HS-5 (cell line): ENCODE results near the gene MILR1.

ENCODE experiments used
- DNase-seq: peaks from one replicate; pipeline ENCODE4 v3.0.0-alpha.2; 2012; ENCODE audit warnings: low read depth

The MILR1 gene

DNA sequence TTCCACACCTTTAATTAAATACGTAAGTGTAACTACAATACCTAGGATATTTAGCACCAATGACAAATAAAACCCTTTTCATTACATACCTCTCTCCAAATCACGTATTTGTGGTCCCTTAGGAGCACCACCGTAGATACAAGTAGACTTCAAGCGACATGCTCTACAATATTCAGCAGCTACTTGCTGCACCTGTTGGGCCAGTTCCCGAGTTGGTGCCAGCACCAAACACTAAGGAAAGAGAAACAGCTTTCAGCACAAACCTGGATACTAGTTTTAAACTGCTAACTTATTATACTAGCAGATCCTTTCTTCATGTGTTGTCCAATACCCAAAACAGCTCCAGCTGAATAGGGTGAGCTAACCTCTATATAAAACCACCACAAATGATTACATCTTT, 54.4 kb downstream of the MILR1 start:
- no peak for DNase-seq

DNA sequence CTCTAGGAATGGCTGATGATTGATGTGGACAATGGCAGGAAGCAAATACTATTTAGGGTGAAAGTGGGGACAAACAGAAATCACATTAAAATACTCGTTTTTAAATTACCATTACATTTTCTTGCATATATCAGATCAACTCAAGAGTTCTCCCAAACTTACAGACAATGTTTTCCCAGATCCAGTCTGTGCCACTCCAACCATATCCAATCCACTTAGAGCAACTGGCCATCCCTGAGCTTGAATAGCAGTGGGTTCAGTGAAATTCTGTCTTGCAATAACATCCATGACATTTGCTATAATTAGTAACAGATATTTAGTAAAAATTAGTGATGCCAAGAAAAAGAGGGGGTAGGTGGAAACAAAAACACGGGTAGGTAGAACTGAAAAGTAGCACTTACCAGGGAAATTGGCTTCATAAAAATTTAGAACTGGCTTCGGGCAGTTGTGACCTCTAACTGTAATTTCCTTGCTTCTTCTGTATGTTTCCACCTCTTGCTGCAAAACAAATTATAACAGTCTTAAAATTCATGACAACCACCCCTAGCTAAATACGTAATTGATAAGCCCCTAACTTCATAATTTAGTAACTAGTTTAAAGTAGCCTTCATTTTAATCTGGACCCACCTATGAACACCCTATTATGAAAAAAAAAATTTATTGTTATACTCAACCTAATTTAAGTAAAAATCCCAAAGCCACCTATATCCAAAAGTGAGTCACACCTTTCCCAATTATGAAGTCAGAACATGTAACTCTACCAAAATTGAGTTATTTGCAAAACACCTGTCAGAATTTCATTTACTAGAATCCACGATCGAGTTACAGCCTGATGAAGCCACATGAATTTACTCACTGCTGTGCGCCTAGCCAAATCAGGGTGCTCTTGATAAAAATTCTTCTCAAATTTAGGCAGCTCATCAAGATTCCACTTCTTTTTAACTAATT, 55.2 kb downstream of the MILR1 start:
- no peak for DNase-seq

DNA sequence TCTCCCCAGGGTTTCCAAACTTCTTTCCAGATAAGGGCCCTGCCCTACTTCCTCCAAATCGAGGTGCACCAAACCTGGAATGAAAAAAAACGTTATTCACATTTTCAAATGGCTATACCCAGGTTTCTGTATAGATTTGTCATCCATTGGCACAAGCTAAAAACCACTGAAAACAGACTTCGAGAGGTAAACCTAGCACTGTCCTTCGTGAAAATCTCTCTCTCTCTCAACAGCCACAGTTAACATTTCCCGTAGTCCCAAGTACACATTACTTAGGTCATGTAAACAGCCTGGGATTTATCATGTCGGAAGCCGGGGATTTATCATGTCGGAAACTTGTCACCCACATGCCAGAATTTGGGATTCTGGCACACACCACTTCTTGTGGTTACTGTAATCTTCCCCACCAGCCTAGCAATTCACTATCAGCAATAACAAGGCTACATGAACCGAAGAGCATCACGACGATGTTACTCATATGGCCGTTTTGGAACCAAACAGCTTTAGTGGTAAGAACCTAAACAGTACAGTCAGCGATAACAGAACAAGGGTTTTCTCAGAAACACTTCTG, 55.9 kb downstream of the MILR1 start:
- DNase-seq = no peak

DNA sequence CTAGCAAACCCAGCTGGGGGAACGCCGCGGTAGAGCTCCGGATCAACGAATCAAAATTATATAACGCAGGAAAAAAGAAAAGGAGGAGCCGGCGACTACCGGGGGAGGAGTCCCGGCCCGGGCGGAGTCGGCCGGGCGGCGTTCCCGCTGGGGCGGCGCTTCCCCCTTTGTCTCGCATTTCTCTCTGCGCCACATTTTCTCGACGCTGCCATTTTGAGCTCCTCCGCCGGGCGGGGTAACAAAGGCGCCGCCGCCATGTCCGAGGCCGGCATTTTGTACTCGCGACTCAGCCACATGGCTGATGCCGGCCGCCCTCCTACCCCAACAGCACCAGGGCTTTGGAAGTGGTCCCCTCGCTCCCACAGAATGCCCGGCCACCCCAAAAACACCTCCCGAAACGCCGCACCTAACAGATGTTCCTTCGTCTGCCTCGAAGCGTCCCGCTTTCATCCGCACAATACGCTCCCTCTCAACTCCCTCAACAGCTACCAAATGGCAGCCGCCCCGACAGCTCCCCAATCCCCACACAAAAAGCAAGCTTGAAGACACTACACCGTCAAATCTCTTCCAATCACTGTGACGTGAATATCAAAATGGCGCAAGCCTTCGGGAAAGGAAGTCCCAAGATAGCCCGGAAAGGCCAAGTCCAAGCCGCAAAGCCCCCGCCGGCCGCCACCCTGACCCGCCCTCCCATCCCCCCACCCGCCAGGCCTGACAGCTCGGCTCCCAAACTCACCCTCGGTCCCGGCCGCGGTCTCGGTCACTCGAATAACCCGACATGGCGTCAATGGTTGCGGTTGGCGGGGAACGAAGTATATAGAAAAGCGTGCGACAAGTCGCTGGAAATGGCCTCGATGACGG, 56.7 kb downstream of the MILR1 start:
- no peak for DNase-seq

- DNase-seq = no peak
These were observed 57.3 kb downstream of the MILR1 start, which contains the start of gene DDX5 for GRCh38 chr17:64506201-64506575. DDX5 (minus strand) TSS chr17:64506289; CDS start chr17:64506119, 170 bp downstream.

DNA sequence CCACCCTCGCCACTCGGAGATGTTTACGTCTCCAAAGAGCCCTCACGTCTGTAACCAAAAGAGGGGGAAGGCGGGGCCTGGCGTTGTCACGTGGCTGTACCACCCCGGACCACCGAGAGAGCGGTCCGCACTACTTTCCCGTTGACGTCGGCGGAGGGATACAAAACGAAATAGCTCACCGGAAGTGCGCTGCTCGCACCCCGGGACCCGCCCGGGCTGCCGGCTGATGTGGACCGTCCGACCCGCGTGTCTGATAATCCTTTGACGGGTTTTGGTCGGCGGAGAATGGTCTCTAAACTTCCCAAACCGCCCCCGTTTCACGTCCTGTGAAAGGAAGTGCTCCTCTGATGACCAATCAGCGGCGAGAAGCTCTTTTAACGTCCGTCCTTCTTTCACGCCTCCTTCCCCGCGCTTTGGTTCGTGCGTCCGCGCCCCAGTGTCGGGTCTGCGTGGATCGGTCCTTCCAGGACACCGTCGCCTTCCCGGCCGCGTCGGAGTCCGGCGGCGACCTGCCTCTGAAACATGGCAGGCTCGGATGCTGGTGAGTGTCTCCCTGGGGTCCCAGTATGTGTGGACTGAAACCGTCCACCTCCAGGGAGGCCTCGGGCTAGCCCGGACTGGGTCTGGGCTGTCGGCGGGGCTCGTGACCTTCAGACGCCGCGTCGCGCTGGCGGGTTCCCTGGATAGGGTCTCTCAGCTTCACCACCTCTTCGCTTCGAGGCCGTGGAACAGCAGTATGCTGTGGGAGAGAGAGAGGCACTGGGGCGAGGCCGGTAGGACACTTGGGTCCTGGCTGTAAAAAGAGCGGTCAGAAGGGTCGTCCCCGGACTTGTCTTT, 57.9 kb downstream of the MILR1 start, which contains the start of gene CEP95:
Gene CEP95, plus strand, starts transcription at position 402 of the 837 bp plus-strand sequence. Its CDS starts 121 bp downstream, at position 523.
- DNase-seq = peak; percentile 93

DNA sequence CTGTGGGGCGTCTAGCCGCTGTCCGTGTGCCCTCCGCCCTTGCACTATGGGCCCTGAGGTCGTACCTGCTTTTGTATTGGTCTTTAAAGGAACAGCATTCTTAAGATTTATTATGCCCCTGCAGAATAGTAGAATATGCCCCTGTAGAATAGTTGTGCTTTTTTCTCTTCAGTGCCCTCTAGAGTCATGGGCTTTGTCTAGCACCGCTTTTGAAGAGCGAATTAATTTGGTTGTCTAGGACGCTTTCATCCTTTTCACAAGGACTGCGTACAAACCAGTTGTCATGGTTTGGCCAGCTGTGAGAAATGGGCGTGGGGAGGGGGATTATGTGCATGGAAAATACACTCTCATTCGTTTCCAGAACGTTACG, 58.5 kb downstream of the MILR1 start:
- DNase-seq = no peak

GRCh38 chr17:64508683-64509082, 59.8 kb downstream of the MILR1 start:
- DNase-seq = no peak

DNA sequence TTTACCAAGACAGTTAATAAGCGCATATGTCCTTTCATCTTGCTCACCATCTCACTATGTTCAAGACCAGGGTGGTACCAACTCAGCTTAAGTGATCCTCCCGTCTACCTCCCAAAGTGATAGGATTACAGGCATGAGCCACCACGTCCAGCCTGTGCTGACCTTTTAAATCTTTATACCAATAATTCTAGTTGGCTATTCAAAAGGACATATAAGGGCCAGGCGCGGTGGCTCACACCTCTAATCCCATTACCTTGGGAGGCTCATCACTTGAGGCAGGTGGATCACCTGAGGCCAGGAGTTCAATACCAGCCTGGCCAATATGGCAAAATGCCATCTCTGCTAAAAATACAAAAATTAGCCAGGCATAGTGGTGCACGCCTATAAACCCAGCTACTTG, 60.3 kb downstream of the MILR1 start:
- DNase-seq = no peak

- DNase-seq = no peak
These were observed 66.5 kb downstream of the MILR1 start for GRCh38 chr17:64515419-64515818.

- no peak for DNase-seq
These were observed 66.9 kb downstream of the MILR1 start for GRCh38 chr17:64515829-64516228.
